22Rv1 (cell line): ENCODE results near the gene BACH1.

ENCODE experiments used
- H3K27ac ChIP-seq: fragments of 450-650 bp; 2 replicates; pipeline ENCODE4 v1.5.1; 2017
- CTCF ChIP-seq: fragments of 450-650 bp; IDR thresholded peaks from 2 replicates; pipeline ENCODE4 v1.5.1; 2017; ENCODE audit warnings: mild to moderate bottlenecking
- ZFX ChIP-seq: fragments of 450-650 bp; IDR thresholded peaks from 2 replicates; pipeline ENCODE4 v1.6.1; 2017; ENCODE audit warnings: antibody characterized with exemption, borderline replicate concordance

Gene BACH1

GRCh38 chr21:29326914-29327554 is 28.3 kb downstream of the BACH1 start:
- TF ChIP-seq ZFX (no peak), CTCF (no peak)
- H3K27ac ChIP-seq, result no peak overlapping the region

- H3K27ac ChIP-seq, result no peak overlapping the region
- TF ChIP-seq CTCF (no peak), ZFX (no peak)
Measured at GRCh38 chr21:29329406-29329805, 30.7 kb downstream of the BACH1 start.

- TF ChIP-seq CTCF, result no peak
- no peak for TF ChIP-seq ZFX
- H3K27ac ChIP-seq, result no peak overlapping the region
Measured at GRCh38 chr21:29330797-29331196, 32.1 kb downstream of the BACH1 start.

- TF ChIP-seq ZFX (no peak), CTCF (no peak)
- H3K27ac ChIP-seq, result no peak overlapping the region
Measured at GRCh38 chr21:29332461-29333362, 34.0 kb downstream of the BACH1 start.

GRCh38 chr21:29333406-29333805 is 34.7 kb downstream of the BACH1 start:
- H3K27ac ChIP-seq, result no peak overlapping the region
- no peak for TF ChIP-seq ZFX
- no peak for TF ChIP-seq CTCF

GRCh38 chr21:29334717-29335428 is 36.2 kb downstream of the BACH1 start:
- TF ChIP-seq ZFX (no peak), CTCF (no peak)
- no peak overlapping the region for H3K27ac ChIP-seq
